ENCODE measurements around the gene IGFL3.

GRCh38 chr19:46090444-46090843 lies 34.0 kb downstream of the IGFL3 start:
- TF ChIP-seq CTCF (IDR thresholded peaks at IDR 0.05) (no peak), POLR2A (IDR thresholded peaks at IDR 0.05) (no peak), POLR2AphosphoS5 (IDR thresholded peaks at IDR 0.05) (no peak)

All from breast epithelium (tissue), 3 donors.